Gastroesophageal sphincter (tissue), 4 donors: ENCODE data around the gene ADAMTSL2. TPM values are rescaled to one million over a fixed set of nuclear protein-coding genes. Genes with fewer than 3 reads are reported as not detected.

ENCODE experiments used
- ATAC-seq: fragments of 150-250 bp; one replicate; pipeline ENCODE4 v1.9.1; 2016; ENCODE audit warnings: mild to moderate bottlenecking, moderate library complexity
- H3K27ac ChIP-seq, 4 donors: fragments of 200-600 bp; sonication (generic) in 3 of 4; 1 replicate in 3 of 4; 2 replicates in 1 of 4; pipeline ENCODE4 v1.5.1; 2016 to 2019
- H3K27me3 ChIP-seq: fragments of 200-600 bp; sonication (generic); one replicate; pipeline ENCODE4 v1.5.1; 2019
- H3K36me3 ChIP-seq, 2 donors: fragments of 200-600 bp; sonication (generic); one replicate each; pipeline ENCODE4 v1.5.1; 2019; ENCODE audit warnings: control low read depth in 1 of 2
- H3K4me1 ChIP-seq, 3 donors: fragments of 200-600 bp; sonication (generic); 1 replicate in 2 of 3; 2 replicates in 1 of 3; pipeline ENCODE4 v1.5.1; 2016 to 2019; ENCODE audit warnings: control low read depth in 2 of 3
- H3K4me3 ChIP-seq, 2 donors: fragments of 200-600 bp; sonication (generic); one replicate each; pipeline ENCODE4 v1.5.1; 2019; ENCODE audit warnings: mild to moderate bottlenecking in 1 of 2, moderate library complexity in 1 of 2
- H3K9me3 ChIP-seq, 3 donors: fragments of 200-600 bp; sonication (generic); one replicate each; pipeline ENCODE4 v1.5.1; 2017 to 2019; ENCODE audit warnings: control low read depth in 2 of 3
- CTCF ChIP-seq, 4 experiments: fragments of 200-600 bp in 2 of 4; fragments of 450-650 bp in 2 of 4; sonication (generic) in 1 of 4; IDR thresholded peaks; one replicate each; pipeline ENCODE4 v1.5.1; 2017 to 2019; ENCODE audit warnings: antibody characterized with exemption in 4 of 4, mild to moderate bottlenecking in 2 of 4, moderate library complexity in 2 of 4
- EP300 ChIP-seq: sonication (generic); formaldehyde crosslinking; IDR thresholded peaks from one replicate; pipeline ENCODE4 v1.6.1; 2017; ENCODE audit warnings: antibody characterized with exemption, mild to moderate bottlenecking
- POLR2A ChIP-seq, 2 donors: fragments of 450-650 bp; IDR thresholded peaks; one replicate each; pipeline ENCODE4 v1.6.1; 2017; ENCODE audit warnings: antibody characterized with exemption in 2 of 2, mild to moderate bottlenecking in 2 of 2, moderate library complexity in 1 of 2
- POLR2AphosphoS5 ChIP-seq: sonication (generic); formaldehyde crosslinking; IDR thresholded peaks from one replicate; pipeline ENCODE4 v1.6.1; 2017; ENCODE audit warnings: antibody characterized with exemption
- WGBS, 2 donors: methylation state at CpG; one replicate each; pipeline ENCODE4 v1.1.5; 2018; ENCODE audit warnings: low coverage in 1 of 2; 5-methylcytosine and 5-hydroxymethylcytosine counted together
- total RNA-seq, 4 donors: library from RNA; depleted of rRNA; stranded (reverse); fragments of >200 nt; gene quantifications; one replicate each; pipeline ENCODE4 v1.1.0, GENCODE V29; 2016

The ADAMTSL2 gene
- total RNA-seq, 4 donors from 2014 or later: 2.0 to 5.8 (median 3.1) TPM

DNA sequence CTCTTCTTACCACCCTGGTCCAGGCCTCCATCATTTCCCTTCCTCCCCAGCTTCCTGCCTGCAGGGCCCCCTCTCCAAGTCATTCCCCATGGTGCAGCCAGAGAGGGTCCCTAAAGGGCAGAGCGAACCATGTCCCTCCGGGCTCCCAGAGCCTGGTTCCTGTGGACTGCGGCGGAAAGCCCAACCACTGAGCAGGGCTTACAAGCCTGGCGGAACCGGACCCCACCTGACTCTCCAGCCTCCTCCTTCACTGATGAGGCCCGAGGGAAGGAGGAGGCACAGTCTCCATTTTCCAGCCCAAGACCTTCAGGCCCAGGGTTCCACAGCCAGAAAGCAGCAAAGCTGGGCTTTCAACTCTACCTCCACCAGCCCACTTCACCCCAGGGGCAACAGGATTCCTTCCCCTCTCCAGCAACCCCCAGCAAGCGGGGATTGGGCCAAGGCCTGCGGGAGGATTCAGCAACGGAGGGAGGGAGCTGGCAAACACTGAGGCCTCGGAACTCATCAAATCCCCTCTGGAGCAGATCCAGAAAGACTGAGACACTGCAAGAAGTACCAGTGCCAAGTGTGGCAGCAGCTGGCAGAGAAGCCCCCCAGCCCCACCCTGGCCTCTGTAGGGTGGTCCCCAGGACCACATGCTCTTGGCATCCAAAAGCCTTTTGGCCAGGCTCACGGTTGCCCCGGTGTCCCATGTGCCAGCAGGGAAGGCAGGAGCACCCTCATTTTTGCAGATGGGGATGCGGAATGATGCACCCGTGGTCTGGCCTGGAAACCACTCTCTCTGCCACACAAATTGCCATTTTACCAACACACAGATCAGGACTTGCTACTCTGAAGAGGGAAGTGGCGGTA is 71.6 kb downstream of the ADAMTSL2 start:
- 96 to 100% methylated on average over 1 to 4 of the region's 16 CpGs for WGBS, 2 donors
- no peak overlapping the region for H3K4me3 ChIP-seq
- ATAC-seq: no peak
- H3K27me3 ChIP-seq: peaks cover 99% of the 10 kb centered on the region
- peaks cover 0 to 9% (median 0%) of the 10 kb centered on the region in 3 donors for H3K4me1 ChIP-seq
- TF ChIP-seq CTCF (IDR thresholded peaks at IDR 0.05) (no peak), EP300 (no peak), POLR2A (IDR thresholded peaks at IDR 0.05) (no peak), POLR2AphosphoS5 (no peak)
- H3K27ac ChIP-seq: no peak overlapping the region
- H3K36me3 ChIP-seq: no peaks in the 10 kb centered on the region
- no peaks in the 10 kb centered on the region for H3K9me3 ChIP-seq

DNA sequence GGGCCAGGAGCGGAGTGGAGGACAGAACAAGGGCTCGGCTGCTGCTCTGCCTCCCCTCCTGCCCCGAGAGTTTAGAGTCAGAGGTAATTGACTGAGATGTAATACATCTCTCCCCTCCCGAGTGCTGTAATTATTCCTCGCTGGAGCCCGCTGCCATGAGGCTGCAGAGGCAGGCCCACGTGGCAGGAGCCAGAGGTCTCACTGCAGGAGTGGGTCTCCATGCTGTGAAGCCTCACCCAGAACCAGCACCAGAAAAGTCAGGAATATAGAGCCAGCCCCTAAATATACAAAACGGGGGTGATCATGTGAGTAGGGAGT is 72.2 kb downstream of the ADAMTSL2 start:
- no peak for ATAC-seq
- TF ChIP-seq POLR2AphosphoS5 (no peak), POLR2A (IDR thresholded peaks at IDR 0.05) (no peak), EP300 (no peak), CTCF (IDR thresholded peaks at IDR 0.05) (no peak)
- Histone ChIP-seq H3K27me3 (peaks cover 99% of the 10 kb centered on the region), H3K4me3 (no peak overlapping the region), H3K36me3 (no peaks in the 10 kb centered on the region), H3K27ac (no peak overlapping the region), H3K9me3 (no peaks in the 10 kb centered on the region), H3K4me1 (peaks cover 0 to 9% (median 0%) of the 10 kb centered on the region in 3 donors)
- WGBS, 2 donors: 47 to 80% methylated on average over 1 to 4 of the region's 8 CpGs

DNA sequence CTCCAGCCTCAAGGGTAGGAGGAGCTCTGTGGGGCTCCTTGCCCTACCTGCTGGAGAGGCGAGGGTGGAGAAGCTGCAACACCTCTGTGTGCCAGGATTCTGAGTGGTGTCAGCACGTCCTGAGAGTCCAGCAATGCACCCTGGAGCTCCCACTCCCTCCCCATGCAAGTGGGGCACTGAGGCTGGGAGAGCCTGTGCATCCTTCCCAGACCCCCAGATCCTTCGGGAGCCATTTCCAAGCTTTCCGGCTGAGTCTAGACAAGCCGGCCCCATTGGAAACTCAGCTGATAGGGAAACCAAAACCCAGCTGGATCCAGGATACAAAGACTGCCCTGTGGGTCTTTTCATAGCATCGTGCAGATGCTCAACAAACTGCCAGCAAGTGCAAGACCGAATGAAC is 72.9 kb downstream of the ADAMTSL2 start:
- Histone ChIP-seq H3K4me3 (no peak overlapping the region), H3K27ac (no peak overlapping the region), H3K4me1 (peaks cover 0 to 9% (median 0%) of the 10 kb centered on the region in 3 donors), H3K9me3 (no peaks in the 10 kb centered on the region), H3K36me3 (no peaks in the 10 kb centered on the region), H3K27me3 (peaks cover 99% of the 10 kb centered on the region)
- ATAC-seq: no peak
- TF ChIP-seq POLR2AphosphoS5: no peak
- no peak for TF ChIP-seq EP300
- TF ChIP-seq CTCF (IDR thresholded peaks at IDR 0.05): no peak
- no peak for TF ChIP-seq POLR2A (IDR thresholded peaks at IDR 0.05)
- 0% methylated on average over 1 of the region's 7 CpGs; no CpG with 5 or more reads in 1 of the 2 donors for WGBS, 2 donors

DNA sequence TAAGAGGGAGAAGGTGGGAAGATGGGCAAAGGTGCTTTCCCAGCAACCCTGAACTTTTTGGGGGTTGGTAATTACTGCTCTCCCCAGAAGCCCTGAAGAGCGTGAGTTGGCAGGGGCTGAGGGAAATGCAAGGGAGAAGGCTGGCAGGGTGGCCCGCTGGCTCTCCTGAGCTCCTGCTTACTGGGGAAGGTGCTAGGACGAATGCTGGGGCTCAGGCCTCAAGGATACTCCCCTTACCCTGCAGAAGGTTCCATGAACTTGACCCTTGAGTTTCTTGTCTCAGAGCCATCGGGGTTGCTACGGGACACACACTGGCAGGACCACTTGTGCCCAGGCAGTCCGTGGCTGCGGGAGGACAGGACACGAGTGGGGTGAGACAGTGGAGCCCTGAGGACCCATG is 73.5 kb downstream of the ADAMTSL2 start:
- H3K27me3 ChIP-seq: peaks cover 100% of the 10 kb centered on the region
- 77% methylated on average over 6 of the region's 8 CpGs; no CpG with 5 or more reads in 1 of the 2 donors for WGBS, 2 donors
- H3K9me3 ChIP-seq: no peaks in the 10 kb centered on the region
- TF ChIP-seq POLR2A (IDR thresholded peaks at IDR 0.05): no peak
- no peak for TF ChIP-seq EP300
- H3K27ac ChIP-seq: no peak overlapping the region
- no peak overlapping the region for H3K4me3 ChIP-seq
- H3K4me1 ChIP-seq: peaks cover 0 to 9% (median 0%) of the 10 kb centered on the region in 3 donors
- no peak for ATAC-seq
- H3K36me3 ChIP-seq: no peaks in the 10 kb centered on the region

DNA sequence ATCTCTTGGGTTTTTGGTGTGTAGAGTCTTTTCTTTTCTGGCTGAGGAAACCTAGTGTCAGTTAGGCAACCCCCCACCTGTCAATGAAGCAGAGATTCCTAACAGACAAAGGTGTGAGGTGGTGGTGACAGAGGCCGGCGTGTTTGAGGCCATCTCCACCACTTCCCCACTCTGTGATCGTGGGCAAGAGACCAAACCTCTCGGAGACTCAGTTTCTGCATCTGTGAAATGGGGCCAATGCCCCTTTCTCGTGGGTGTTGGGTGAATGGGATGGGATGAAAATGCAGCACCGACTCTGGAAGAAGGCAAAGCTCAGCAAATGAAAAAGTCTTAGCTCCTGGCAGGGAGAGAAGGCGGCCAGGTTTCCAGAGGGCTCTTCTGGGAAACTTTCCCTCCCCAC is 73.9 kb downstream of the ADAMTSL2 start:
- Histone ChIP-seq H3K4me1 (peaks cover 0 to 9% (median 0%) of the 10 kb centered on the region in 3 donors), H3K36me3 (no peaks in the 10 kb centered on the region), H3K9me3 (no peaks in the 10 kb centered on the region), H3K4me3 (no peak overlapping the region), H3K27ac (no peak overlapping the region), H3K27me3 (peaks cover 100% of the 10 kb centered on the region)
- 94% methylated on average over 2 of the region's 7 CpGs; no CpG with 5 or more reads in 1 of the 2 donors for WGBS, 2 donors
- no peak for TF ChIP-seq POLR2AphosphoS5
- no peak for TF ChIP-seq POLR2A (IDR thresholded peaks at IDR 0.05)
- TF ChIP-seq CTCF (IDR thresholded peaks at IDR 0.05): no peak
- no peak for TF ChIP-seq EP300
- ATAC-seq: no peak
